GM19324 (cell line): ENCODE measurements around the gene TYK2.
"Not testable (repeated sequence)": the region's sequence is repeated elsewhere in the genome, so short reads cannot be mapped to it uniquely, and the experiment has no call there.

Experiments used
- ATAC-seq: cut with Tn5 transposase; IDR thresholded peaks from one replicate; pipeline ENCODE4 v1.9.1; 2021; ENCODE audit warnings: mild to moderate bottlenecking, moderate library complexity; ENCODE audit not compliant: unreplicated experiment, low FRiP score

Gene TYK2

DNA sequence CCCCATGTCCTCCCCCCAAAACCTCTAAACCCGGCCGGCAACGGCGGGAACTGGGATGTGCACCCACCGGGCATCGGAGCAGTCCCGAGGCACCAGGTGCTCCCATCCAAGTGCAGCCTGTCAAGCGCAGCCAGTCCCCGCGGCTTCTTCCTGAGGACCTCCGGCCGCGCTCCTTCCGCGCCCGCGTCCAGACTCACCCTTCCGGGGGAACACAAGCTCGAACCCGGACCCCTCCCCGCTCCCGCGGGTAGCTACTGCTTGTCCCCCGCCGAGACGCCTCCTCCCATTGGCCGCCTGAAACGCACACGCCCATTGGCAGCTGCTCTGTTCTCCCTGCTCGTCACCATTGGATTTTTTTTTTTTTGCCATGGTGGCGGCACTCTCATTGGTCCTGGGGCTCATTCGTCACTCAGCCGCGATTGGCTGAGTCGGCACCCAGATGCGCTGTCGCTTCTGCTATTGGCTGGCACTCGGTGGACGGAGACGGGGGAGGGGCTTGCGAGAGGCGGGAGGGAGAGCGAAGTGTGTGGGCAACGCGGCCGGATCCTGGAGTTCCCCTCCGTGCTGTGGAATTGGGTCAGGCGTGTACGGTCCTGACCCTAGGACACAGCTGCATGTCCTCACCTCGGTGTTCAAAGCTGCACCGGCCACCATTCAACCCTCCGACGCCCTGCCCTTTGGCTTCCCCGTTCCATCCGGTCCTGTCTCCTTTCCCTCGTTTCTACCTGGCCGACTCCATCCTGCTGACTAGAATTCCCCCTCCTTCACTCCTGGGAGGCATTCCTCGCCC is at the start of gene TYK2:
TSS of gene TYK2 (minus strand) at position 260 of the 790 bp plus-strand sequence. CDS start 2,166 bp downstream, outside the sequence.
- peak; percentile 95 for ATAC-seq

DNA sequence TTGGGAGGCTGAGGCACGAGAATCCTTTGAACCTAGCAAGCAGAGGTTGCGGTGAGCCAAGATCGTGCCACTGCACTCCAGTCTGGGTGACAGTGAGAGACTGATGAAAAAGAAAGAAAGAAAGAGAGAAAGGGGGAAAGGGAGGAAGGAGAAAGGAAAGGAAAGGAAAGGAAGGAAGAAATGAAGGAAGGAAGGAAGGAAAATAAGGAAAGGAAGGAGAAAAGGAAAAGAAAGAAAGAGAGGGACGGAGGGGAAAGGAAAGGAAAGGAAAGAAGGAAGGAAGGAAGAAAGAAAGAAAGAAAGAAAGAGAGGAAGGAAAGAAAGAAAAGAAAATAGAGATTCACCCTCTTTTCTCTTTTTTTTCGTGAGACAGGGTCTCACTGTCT is 48.6 kb upstream of the TYK2 start:
- no peak for ATAC-seq

DNA sequence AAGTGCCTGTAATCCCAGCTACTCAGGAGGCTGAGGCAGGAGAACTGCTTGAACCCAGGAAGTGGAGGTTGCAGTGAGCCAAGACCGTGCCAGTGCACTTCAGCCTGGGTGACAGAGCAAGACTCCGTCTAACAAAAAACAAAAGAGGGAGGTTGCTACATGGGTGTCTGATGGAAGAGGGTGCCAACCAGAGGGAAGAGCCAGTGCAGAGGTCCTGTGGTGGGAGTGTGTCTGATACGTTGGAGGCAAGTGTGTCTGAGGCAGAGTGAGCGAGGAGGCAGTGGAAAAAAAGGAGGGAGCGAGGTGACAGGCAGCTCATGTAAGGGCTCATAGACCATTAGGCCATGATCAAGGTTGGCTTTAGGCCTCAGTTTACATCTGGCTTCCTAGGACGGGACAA is 46.8 kb upstream of the TYK2 start:
- no peak for ATAC-seq

DNA sequence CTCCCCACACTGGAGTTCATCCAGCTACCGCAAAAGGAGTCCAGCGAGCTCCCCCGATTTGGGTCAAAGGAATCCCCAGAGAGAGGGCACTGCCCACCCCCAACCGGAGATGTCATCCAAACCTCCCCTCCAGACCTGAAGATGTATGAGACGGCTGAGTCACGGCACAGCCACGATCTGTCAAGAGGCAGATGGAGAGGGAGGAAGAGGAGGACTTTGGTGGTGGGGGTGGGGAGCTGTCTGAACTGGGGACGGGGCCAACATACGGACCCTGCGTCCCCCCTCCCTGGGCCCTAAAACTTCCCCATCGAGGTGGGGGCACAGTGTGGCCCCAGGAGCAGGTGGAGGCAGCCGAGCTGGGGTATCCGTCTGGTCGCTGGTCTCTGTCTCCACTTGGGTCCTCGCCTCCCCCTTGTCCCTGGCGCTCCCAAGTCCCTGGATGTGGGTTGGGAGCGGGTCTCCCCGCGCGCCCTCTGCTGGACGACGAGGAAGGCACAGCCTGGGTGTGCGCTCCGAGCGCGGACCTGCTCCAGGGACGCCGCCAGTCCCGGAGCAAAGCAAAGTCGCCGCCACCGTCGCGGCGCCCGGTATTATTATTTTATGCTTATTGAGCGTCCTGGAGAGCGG is 43.8 kb upstream of the TYK2 start:
- ATAC-seq, result no peak

DNA sequence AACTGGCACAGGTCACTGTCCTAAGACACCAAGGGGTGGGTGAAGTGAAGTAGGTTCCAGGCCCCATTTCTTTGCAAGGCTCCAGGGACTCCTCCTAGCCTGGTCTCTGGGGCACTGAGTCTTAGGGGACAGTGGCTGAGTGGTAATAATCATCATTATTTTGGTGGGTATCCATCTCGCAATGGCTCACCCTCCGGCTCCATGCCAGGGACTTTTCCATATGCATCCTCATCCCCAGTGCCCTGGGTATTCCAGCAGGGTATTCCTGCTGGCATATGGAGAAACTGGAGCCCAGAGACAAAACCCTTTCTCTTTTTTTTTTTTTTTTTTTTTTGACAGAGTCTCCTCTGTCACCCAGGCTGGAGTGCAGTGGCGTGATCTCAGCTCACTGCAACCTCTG is 42.5 kb upstream of the TYK2 start:
- ATAC-seq, result no peak

DNA sequence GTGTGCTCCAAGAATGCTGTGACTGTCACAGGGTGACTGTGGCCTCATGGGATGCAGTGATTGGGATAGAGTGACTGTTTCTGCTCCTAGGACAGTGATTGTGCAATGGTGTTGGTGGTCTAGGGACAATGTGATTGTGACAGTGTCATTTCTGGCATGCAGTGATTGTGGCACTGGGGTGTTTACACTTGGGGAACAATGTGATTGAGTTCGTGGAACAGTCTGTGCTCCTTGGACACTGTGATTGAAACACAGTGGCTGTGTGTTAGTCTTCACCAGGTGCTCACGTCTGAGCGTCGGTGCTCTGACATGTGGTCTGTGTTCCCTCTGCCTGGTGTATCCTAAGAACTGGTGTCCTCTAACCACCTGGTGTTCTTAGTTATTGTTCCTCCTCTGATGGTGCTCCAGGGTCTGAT is 41.7 kb upstream of the TYK2 start:
- no peak for ATAC-seq

DNA sequence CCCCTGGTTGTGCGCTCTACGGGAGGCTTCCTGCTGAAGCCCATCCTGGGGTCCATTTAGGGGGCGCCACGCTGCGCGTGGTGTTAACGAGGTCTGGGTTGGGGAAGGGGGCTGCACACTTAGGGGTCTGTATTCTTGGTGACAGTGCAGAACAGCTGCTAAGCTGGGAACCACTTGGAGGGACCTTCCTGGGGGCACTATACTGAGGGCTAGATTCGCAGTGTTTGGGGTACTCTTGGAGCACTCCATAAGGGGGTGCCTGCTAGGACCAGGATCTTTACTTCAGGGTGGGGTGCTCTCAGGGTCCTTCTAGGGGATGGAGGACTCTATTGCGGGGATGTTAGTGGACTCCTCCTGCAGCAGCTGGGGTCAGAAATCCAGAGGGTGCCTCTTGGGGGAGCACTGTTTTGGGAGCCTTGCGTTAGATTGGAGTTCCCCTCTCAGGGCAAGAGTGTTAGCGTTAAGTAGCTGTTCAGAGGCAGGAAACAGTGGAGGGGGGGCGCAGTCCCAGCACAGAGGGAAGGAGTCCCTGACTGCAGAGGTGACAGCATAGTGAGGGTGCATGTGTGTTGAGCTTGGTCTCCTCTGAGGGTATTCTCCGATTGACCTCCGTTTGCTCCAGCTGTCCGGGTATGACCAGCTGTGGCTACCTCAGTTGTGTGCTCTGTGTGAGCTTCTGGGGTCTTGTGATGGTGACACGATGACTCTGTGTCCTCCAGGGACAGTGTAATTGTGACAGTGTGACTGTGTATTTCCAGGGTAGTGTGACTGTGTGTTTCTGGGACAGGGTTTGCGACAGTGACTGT is 41.1 kb upstream of the TYK2 start:
- ATAC-seq, result no peak

DNA sequence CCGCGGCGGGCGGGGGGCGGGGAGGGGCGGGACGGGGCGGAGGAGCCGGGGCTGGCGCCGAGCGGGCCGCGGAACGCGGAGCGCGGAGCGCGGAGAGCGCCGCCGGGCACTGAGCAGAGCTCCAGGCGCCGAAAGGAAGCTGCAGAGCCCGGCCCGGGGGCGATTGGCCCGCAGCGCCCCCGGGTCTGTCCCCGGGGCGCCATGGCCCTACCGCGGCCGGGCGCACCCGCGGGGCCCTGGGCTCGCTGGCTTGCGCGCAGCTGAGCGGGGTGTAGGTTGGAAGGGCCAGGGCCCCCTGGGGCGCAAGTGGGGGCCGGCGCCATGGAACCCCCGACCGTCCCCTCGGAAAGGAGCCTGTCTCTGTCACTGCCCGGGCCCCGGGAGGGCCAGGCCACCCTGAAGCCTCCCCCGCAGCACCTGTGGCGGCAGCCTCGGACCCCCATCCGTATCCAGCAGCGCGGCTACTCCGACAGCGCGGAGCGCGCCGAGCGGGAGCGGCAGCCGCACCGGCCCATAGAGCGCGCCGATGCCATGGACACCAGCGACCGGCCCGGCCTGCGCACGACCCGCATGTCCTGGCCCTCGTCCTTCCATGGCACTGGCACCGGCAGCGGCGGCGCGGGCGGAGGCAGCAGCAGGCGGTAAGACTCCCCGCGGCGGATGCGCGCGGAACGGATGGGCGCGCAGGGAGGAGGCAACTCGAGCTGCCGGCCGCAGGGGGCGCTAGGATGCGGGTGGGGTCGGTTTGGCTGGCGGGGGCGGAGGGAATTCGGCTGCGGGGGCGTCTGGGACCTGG is 40.3 kb upstream of the TYK2 start, which contains the start of gene PDE4A:
TSS of gene PDE4A (plus strand) at position 95 of the 796 bp plus-strand sequence. CDS start at position 322, 227 bp downstream.
- ATAC-seq, result no peak

DNA sequence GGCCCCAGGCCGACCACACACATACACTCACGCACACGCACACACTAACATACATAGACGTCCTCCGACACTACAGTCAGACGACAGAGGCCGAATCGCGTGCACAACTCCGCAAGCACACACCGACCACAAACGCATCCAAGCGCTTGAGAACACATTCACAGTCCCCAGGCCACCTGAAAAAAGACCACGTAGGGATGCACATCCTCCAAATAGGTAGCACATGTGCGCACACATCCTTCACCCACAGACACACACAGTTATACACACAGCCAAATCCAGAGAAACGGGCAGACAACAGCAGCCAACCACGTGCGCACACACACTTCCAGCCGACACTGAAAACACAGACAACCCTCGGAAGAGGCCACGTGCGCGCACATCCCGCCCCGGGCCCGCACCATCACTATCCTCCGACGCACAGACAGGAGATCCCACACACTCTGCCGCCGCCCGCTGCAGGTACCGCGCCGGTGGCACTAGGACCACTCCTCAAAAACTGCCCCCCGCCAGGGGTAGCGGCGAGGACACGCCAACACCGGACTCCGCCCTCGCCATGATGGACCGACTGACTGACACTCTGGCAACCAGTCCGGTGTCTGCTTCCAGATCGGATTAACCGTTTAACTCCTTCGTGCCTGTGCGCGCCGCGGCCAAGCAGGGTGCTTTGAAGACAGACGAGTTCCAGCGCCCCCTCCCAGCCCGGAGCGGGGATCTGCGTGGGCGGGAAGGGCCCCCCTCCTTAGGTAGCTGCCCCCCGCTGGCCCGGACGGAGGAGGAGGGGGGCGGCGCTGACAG is 39.5 kb upstream of the TYK2 start:
- no peak for ATAC-seq

DNA sequence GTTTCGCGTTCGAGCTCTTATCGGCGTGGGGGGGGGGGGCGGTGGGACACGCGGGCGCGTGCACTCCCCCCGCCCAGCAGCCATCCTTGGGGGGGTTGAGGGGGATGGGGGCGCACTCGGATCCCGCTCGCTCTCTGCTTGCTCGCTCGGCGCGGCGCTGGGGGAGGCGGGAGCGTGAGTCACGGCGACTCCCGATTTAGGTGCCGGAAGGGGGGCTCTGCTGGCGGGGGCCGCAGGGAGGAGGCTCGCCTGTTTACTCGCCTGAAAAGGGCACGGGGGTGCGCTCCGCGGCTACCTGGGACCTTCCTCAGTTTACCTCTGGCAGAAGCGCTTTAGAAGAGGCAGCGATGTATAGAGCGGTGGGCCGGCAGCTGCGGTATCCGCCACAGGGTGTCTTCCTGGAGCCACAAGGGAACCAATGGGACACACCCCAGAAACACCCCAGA is 38.9 kb upstream of the TYK2 start:
- ATAC-seq, result no peak

DNA sequence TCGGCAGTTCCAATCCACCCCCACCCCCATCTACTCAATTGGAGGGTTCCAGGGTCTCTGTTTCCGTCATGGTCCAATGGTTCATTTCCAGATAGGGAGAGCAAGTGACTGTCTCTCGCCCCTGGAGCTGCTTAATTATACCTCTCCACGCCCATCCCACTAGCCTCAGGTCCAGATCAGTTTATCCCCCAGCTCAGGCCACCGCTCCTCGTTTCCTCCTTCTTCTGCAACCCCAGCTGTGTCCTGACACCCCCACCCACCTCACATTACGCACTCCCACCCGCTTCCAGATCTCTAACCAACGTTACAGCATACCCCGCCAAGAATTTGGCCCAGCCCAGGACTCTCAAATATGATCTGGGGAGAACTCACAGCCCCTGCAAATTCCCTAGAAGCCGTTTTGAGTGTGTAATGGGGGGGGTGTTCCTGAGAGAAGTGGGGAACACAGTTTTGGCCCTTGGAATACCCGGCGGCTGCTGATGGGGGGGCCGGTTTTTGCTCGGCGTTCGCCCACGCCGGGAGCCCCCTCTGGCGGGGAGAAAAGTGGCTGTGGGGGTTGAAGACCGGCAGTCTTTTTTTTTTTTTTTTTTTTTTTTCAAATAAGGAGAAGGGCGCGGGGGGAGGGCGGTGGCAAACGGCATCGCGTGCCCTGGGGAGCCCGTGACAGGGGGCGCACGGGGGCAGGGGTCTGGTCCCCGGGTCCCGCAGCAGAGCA is 38.3 kb upstream of the TYK2 start:
- ATAC-seq, result no peak

DNA sequence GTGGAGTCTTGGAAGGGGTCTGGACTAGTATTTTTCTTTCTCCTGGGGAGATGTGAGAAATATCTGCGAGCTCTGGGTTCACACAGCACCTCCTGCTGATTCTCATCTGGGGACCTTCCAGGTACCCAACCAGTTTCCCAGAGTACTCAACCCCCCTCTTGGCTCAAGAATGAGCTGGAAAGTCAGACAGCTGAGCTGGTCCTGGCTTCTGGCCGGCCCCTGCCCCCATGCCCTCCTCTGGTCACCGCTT is 37.8 kb upstream of the TYK2 start:
- no peak for ATAC-seq

DNA sequence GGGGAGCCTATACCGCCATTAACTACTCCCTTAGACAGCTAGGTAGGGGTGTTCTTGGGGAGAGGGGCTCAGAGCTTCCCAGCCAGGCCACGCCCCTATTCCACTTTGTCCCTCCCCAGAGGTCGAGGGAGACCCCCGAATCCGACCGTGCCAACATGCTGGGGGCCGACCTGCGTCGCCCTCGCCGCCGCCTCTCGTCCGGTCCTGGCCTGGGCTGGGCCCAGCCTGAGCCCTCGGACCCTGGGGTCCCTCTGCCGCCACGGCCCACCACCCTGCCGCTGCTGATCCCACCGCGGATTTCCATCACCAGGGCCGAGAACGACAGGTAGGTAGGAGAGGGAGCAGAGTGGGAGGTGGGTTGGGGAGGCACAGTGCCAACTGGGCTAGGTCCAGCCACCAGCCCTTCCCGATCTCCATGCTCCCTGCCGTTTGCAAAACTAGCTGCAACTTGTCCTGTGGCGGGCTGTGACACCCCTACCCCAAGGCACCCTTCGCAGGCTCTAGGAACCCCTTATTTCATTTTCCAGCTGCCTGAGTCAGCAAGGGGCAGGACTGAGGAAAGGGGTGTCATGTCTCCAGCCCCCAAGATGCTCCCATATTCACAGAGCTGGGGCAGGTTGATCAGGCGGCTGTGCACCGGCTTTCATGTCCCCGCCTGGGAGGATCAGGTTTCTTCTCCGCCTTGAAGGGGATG is 37.3 kb upstream of the TYK2 start:
- no peak for ATAC-seq

DNA sequence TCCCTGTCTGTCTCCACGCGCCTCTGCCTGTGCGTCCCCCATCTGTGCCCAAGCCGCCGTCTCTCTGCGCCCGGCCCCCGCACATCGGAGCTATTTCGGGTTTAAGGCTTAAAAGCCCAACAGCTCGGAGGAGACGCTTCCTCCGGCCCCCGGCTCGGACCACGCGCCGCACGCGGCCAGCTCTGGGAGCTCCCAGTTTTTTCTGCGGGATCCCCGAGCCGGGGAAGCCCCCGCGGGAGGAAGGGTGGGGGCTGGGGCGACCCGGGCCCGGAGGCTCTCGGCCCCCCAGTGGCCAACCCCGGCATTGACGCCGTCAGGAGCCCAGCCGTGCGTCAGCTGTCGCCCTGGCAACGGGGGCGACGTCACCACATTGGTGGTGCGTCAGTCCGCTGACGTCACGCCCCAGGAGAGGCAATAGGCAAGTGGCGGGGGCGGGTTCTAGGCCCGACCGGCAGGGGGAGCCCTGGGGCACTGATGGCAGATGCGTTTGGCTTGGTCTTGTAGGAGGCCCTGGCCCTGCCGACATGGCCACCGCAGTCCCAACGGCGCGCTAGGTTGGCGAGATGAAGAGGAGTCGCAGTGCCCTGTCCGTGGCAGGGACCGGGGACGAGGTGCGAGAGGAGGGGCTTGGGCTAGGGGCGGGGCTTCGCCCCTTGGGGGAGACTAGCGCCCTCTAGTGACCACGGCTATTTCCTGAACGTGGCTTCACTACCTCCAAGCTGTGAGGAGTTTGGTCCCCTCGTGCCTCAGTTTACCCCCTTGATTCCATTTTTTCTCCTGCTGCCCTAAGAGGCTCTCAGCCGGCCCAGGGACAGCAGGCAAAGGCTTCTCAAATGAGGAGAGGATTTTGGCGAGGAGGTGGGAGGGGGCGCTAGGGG is 36.2 kb upstream of the TYK2 start:
- ATAC-seq, result peak; percentile 45

DNA sequence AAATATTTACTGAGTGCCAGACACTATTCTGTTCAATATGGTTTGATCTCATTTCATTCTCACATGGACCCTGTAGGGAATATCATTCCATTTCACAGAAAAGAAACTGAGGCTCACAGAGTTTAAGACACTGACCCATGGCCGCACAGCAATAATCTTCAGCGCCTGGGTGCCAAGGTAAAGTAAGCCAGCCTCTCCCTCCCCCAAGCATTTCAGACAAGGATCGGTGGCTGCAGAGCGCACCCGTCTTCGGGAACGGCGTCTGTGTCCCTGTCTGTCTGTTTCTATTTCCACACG is 35.7 kb upstream of the TYK2 start:
- ATAC-seq, result no peak

DNA sequence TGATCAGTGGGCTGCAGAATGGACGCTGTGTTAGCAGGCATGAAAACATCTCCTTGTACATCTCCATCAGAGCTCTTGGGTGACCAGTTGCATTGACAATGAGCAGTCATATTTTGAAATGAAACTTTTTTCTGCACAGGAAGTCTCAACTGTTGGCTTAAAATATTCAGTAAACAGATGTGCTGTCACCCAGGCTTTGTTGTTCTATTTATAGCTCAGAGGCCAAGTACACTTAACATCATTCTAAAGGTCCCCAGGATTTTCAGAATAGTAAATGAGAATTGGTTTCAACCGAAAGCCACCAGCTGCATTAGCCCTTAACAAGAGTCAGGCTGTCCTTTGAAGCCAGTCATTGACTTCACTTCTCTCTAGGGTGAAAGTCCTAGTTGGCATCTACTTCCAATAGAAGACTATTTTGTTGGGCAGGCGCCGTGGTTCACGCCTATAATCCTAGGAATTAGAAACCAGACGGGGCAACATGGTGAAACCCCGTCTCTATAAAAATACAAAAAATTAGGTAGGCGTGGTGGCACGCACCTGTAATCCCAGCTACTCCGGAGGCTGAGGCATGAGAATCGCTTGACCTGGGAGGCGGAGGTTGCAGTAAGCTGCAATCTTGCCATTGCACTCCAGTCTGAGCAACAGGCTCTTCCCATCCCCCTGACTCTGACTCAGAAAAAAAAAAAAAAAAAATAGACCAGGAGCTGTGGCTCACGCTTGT is 32.0 kb upstream of the TYK2 start:
- no peak for ATAC-seq

DNA sequence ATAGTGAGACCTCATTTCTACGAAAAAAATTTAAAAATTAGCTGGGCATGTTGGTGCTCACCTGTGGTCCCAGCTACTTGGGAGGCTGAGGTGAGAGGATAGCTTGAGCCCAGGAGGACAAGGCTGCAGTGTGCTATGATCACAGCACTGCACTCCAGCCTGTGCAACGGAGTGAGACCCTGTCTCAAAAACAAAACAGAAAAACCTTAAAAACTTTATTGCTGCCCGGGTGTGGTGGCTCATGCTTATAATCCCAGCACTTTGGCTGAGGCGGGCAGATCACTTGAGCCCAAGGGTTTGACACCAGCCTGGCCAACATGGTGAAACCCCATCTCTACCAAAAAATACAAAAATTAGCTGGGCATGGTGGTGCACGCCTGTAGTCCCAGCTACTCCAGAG is 30.9 kb upstream of the TYK2 start:
- not testable (repeated sequence) for ATAC-seq
